HCT116 (cell line): ENCODE measurements around the gene SORL1. TPM values are rescaled to one million over a fixed set of nuclear protein-coding genes. Genes with fewer than 3 reads are reported as not detected.

Experiments used
- ATAC-seq: fragments of 200-7000 bp; cut with Tn5 transposase; 2 replicates; pipeline ENCODE4 v1.9.1; 2020; ENCODE audit warnings: mild to moderate bottlenecking, moderate library complexity
- BruUV-seq: library from RNA; stranded (reverse); fragments of 400-500 nt; replicated peaks from 2 replicates; lab custom pipeline; 2021; lab: Mats Ljungman, UMichigan
- CTCF ChIA-PET: fragments of 300-600 bp; sonication (Branson Sonifier 250); formaldehyde crosslinking; loops from one replicate; lab custom pipeline; 2021; ENCODE audit warnings: antibody characterized with exemption; lab: Charles Lee
- POLR2A ChIA-PET: fragments of 300-600, 350-600 bp; sonication (Branson Sonifier 250); formaldehyde crosslinking; loops from one replicate; lab custom pipeline; 2021; ENCODE audit warnings: antibody characterized with exemption; lab: Charles Lee
- RAD21 ChIA-PET, 2 experiments: fragments of 300-600 bp; sonication (Branson Sonifier 250); formaldehyde crosslinking; loops; one replicate each; lab custom pipeline; 2023; ENCODE audit warnings: low total read pairs in 2 of 2; ENCODE audit not compliant: uncharacterized antibody in 2 of 2, unreplicated experiment in 2 of 2, low non-redundant PET in 1 of 2; lab: Charles Lee
- DNase-seq: peaks from one replicate; pipeline ENCODE4 v3.0.0-alpha.2; 2010; ENCODE audit warnings: low read depth, low spot score
- H2AFZ ChIP-seq: fragments of 200-600 bp; shearing (Covaris generic), sonication (generic); 2 replicates; pipeline ENCODE4 v1.6.1; 2017; ENCODE audit warnings: low read depth, mixed run types, mixed read lengths, antibody characterized with exemption, low read length; ENCODE audit not compliant: poor library complexity, severe bottlenecking
- H3K27ac ChIP-seq: 2 replicates; pipeline ENCODE4 v1.5.1; 2012; ENCODE audit warnings: low read depth, low read length
- H3K27me3 ChIP-seq: fragments of 200-600 bp; sonication (generic); 2 replicates; pipeline ENCODE4 v1.6.1; 2016; ENCODE audit warnings: mixed run types, low read length, mixed read lengths; ENCODE audit not compliant: insufficient read depth
- H3K36me3 ChIP-seq, 2 experiments: fragments of 200-500 bp in 1 of 2; fragments of 200-600 bp in 1 of 2; sonication (Bioruptor generic) in 1 of 2; sonication (generic) in 1 of 2; 2 replicates each; pipeline versions ENCODE4 v1.5.1 to v1.6.1; 2014 to 2016; ENCODE audit warnings: low read length in 2 of 2, inconsistent platforms in 1 of 2, mixed read lengths in 1 of 2, mixed run types in 1 of 2; ENCODE audit not compliant: insufficient read depth in 2 of 2, control insufficient read depth in 1 of 2
- H3K4me1 ChIP-seq, 2 experiments: fragments of 200-600 bp in 1 of 2; sonication (generic) in 1 of 2; 2 replicates each; pipeline versions ENCODE4 v1.5.1 to v1.6.1; 2012 to 2017; ENCODE audit warnings: low read length in 2 of 2, inconsistent platforms in 1 of 2, mild to moderate bottlenecking in 1 of 2, mixed read lengths in 1 of 2, mixed run types in 1 of 2, moderate library complexity in 1 of 2; ENCODE audit not compliant: insufficient read depth in 2 of 2, control insufficient read depth in 1 of 2
- H3K4me2 ChIP-seq: fragments of 200-600 bp; sonication (generic); 2 replicates; pipeline ENCODE4 v1.6.1; 2017; ENCODE audit warnings: mixed run types, low read length, mixed read lengths
- H3K4me3 ChIP-seq, 2 experiments: fragments of 200-600 bp in 1 of 2; sonication (generic) in 1 of 2; replicated peaks in 1 of 2; 2 replicates each; pipeline ENCODE4 v1.5.1; 2011 to 2016; ENCODE audit warnings: low read length in 2 of 2, control low read depth in 1 of 2, low read depth in 1 of 2, mild to moderate bottlenecking in 1 of 2, mixed read lengths in 1 of 2, mixed run types in 1 of 2
- H3K79me2 ChIP-seq: fragments of 200-600 bp; sonication (generic); 2 replicates; pipeline ENCODE4 v1.6.1; 2017; ENCODE audit warnings: mild to moderate bottlenecking, mixed run types, low read length, moderate library complexity, mixed read lengths; ENCODE audit not compliant: insufficient read depth
- H3K9ac ChIP-seq: fragments of 200-600 bp; sonication (generic); 2 replicates; pipeline ENCODE4 v1.6.1; 2016; ENCODE audit warnings: low read length, mixed read lengths
- H3K9me2 ChIP-seq: fragments of 200-600 bp; sonication (generic), shearing (Covaris generic); 2 replicates; pipeline ENCODE4 v1.6.1; 2017; ENCODE audit warnings: mixed run types, mild to moderate bottlenecking, moderate library complexity; ENCODE audit not compliant: insufficient read depth
- H3K9me3 ChIP-seq, 2 experiments: fragments of 200-500 bp in 1 of 2; fragments of 200-600 bp in 1 of 2; sonication (Bioruptor generic) in 1 of 2; sonication (generic) in 1 of 2; 2 replicates each; pipeline ENCODE4 v1.6.1; 2014 to 2017; ENCODE audit warnings: low read length in 2 of 2, mixed read lengths in 2 of 2, inconsistent platforms in 1 of 2, low read depth in 1 of 2, mild to moderate bottlenecking in 1 of 2, mixed run types in 1 of 2, moderate library complexity in 1 of 2; ENCODE audit not compliant: control insufficient read depth in 1 of 2, insufficient read depth in 1 of 2
- H4K20me1 ChIP-seq: fragments of 200-600 bp; sonication (generic), shearing (Covaris generic); 2 replicates; pipeline ENCODE4 v1.6.1; 2017; ENCODE audit warnings: mixed run types, mild to moderate bottlenecking, moderate library complexity; ENCODE audit not compliant: insufficient read depth
- CBX3 ChIP-seq: IDR thresholded peaks from 2 replicates; pipeline ENCODE4 v1.6.1; 2012; ENCODE audit warnings: low read depth
- CEBPB ChIP-seq: IDR thresholded peaks from 2 replicates; pipeline ENCODE4 v1.6.1; 2012; ENCODE audit warnings: low read depth
- ELF1 ChIP-seq: IDR thresholded peaks from 2 replicates; pipeline ENCODE4 v1.6.1; 2012; ENCODE audit warnings: low read depth, borderline replicate concordance
- POLR2A ChIP-seq: IDR thresholded peaks from 2 replicates; pipeline ENCODE4 v1.7.0; 2011; ENCODE audit warnings: borderline replicate concordance; ENCODE audit not compliant: insufficient read depth, insufficient read length; ENCODE audit errors: extremely low read depth
- POLR2AphosphoS5 ChIP-seq: IDR thresholded peaks from 2 replicates; pipeline ENCODE4 v1.6.1; 2011; ENCODE audit warnings: mild to moderate bottlenecking, low read depth, low read length, moderate library complexity
- SIN3A ChIP-seq: IDR thresholded peaks from 2 replicates; pipeline ENCODE4 v1.6.1; 2012; ENCODE audit warnings: low read depth
- YY1 ChIP-seq: IDR thresholded peaks from 2 replicates; pipeline ENCODE4 v1.6.1; 2011; ENCODE audit warnings: low read length, low read depth, moderate library complexity, mild to moderate bottlenecking; ENCODE audit not compliant: insufficient replicate concordance; ENCODE audit errors: extremely low read depth
- ZNF274 ChIP-seq: fragments of 200-500 bp; sonication (Bioruptor generic); IDR thresholded peaks from 2 replicates; pipeline ENCODE4 v1.6.1; 2014; ENCODE audit warnings: mild to moderate bottlenecking, low read depth, low read length, inconsistent platforms
- intact Hi-C: fragments of 100-400 bp; cut with micrococcal nuclease; formaldehyde crosslinking; loops from 2 replicates; pipeline ENCODE4 v1.10.0; 2022
- total RNA-seq: library from RNA; stranded (reverse); gene quantifications from one replicate; pipeline ENCODE4 v1.2.1, GENCODE V29; 2021; ENCODE audit not compliant: unreplicated experiment
- TF ChIP-seq, protein P1 (sequence below): IDR thresholded peaks from 2 replicates; pipeline ENCODE4 v1.6.1; 2012

The SORL1 gene
- total RNA-seq, 1 experiment from 2014 or later: 17.4 TPM

DNA sequence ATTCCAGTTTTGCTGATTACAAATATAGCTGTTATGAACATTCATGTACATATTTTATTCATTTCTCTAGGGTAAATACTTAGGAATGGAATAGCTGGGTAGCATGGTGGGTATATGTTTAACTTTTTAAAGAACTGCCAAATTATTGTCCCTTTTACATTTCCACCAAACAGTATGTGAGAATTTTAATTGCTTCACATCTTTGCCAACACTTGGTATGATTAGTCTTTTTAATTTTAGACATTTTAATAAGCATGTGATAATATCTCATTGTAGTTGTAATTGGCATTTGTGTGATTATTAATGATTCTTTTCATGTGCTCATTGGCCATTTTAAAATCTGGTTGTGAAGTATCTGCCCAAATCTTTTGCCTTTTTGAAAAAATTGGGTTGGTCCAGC lies 73.3 kb downstream of the SORL1 start:
- Histone ChIP-seq H3K4me3 (no peak overlapping the region), H2AFZ (no peak overlapping the region), H3K9me2 (no peaks in the 10 kb centered on the region), H3K79me2 (no peaks in the 10 kb centered on the region), H3K9me3 (peaks cover 0 to 6% of the 10 kb centered on the region in 2 experiments; a peak in 1 of 4 replicates), H3K9ac (no peak overlapping the region), H3K4me1 (no peaks in the 10 kb centered on the region), H3K4me2 (no peak overlapping the region), H3K36me3 (no peaks in the 10 kb centered on the region), H4K20me1 (no peaks in the 10 kb centered on the region), H3K27me3 (no peaks in the 10 kb centered on the region), H3K27ac (no peak overlapping the region)
- ChIA-PET POLR2A (no interaction called here), CTCF (no interaction called here), RAD21 (no interaction called here)
- TF ChIP-seq CBX3 (0 out of 2 replicates have a peak, but pooled peaks have one; percentile 26), YY1 (no peak), ELF1 (no peak)
- no TSS peak for BruUV-seq
- intact Hi-C loops: no loop called here
- ATAC-seq: no peak
- DNase-seq: no peak

DNA sequence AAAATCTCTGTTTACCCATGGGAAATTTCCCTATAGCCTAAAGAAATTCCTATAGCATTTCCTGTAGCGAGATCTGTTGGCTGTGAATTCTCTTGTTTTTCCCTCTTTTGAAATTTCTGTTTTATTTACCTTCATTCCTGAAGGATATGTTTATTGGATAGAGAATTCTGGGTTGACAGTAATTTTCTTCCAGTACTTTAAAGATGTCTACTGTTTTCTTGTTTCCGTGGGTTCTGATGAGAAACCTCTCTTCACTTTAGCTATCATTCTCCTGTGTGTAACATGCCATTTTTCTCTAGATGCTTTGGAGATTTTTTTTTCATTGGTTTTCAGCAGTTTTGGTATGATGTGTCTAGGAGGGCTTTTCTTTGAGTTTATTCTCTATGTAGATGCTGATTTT lies 78.1 kb downstream of the SORL1 start:
- peaks cover 0 to 3% of the 10 kb centered on the region in 2 experiments; a peak in 1 of 4 replicates for H3K9me3 ChIP-seq
- H3K27me3 ChIP-seq: no peaks in the 10 kb centered on the region
- ChIA-PET RAD21 (no interaction called here), CTCF (interaction anchor here (0.6 kb wide), 1 partner anchor 17 kb away, joined by 5 read pairs; no protein-coding TSS in a partner anchor), POLR2A (no interaction called here)
- H3K4me2 ChIP-seq: no peak overlapping the region
- H3K27ac ChIP-seq: no peak overlapping the region
- H4K20me1 ChIP-seq: no peaks in the 10 kb centered on the region
- H3K9me2 ChIP-seq: no peaks in the 10 kb centered on the region
- H3K4me3 ChIP-seq: no peak overlapping the region
- H3K4me1 ChIP-seq: no peaks in the 10 kb centered on the region
- DNase-seq (no peak), ATAC-seq (no peak)
- intact Hi-C loops: no loop called here
- TF ChIP-seq POLR2AphosphoS5 (no peak), ELF1 (no peak), ZNF274 (no peak), SIN3A (no peak), POLR2A (no peak), CEBPB (no peak)
- TF ChIP-seq, protein P1, sequence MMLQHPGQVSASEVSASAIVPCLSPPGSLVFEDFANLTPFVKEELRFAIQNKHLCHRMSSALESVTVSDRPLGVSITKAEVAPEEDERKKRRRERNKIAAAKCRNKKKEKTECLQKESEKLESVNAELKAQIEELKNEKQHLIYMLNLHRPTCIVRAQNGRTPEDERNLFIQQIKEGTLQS: no peak
- BruUV-seq: no TSS peak
- H3K36me3 ChIP-seq: no peaks in the 10 kb centered on the region
- no peak overlapping the region for H3K9ac ChIP-seq
- H2AFZ ChIP-seq: no peak overlapping the region
- H3K79me2 ChIP-seq: no peaks in the 10 kb centered on the region
